SHP77 (cell line): ENCODE measurements around the gene CDHR3.

ENCODE experiments used
- DNase-seq, 2 experiments: peaks; one replicate each; lab custom pipeline; 2025; lab: John Stamatoyannopoulos, UW

Gene CDHR3

GRCh38 chr7:106049139-106049752 is 86.2 kb downstream of the CDHR3 start:
- no peak for DNase-seq

- DNase-seq: no peak
These were observed 87.1 kb downstream of the CDHR3 start for GRCh38 chr7:106050002-106050745.

- DNase-seq: no peak
These were observed 87.7 kb downstream of the CDHR3 start for GRCh38 chr7:106050746-106051117.

GRCh38 chr7:106052681-106053080 is 89.6 kb downstream of the CDHR3 start:
- DNase-seq: no peak

GRCh38 chr7:106053109-106053508 is 90.0 kb downstream of the CDHR3 start:
- DNase-seq: no peak

GRCh38 chr7:106054156-106054910 is 91.3 kb downstream of the CDHR3 start:
- DNase-seq: no peak

- no peak for DNase-seq
These were observed 92.0 kb downstream of the CDHR3 start for GRCh38 chr7:106054971-106055532.

- DNase-seq: peak; percentile 49 to 73
These were observed 93.6 kb downstream of the CDHR3 start for GRCh38 chr7:106056513-106057203.

- no peak for DNase-seq
These were observed 94.3 kb downstream of the CDHR3 start for GRCh38 chr7:106057204-106057961.

- no peak for DNase-seq
These were observed 95.2 kb downstream of the CDHR3 start for GRCh38 chr7:106057962-106058927.

- no peak for DNase-seq
These were observed 95.9 kb downstream of the CDHR3 start for GRCh38 chr7:106058928-106059324.

GRCh38 chr7:106059556-106059955 is 96.5 kb downstream of the CDHR3 start:
- DNase-seq: no peak

GRCh38 chr7:106060394-106060920 is 97.4 kb downstream of the CDHR3 start:
- DNase-seq: no peak

GRCh38 chr7:106061301-106061979 is 98.4 kb downstream of the CDHR3 start:
- DNase-seq: no peak

- no peak for DNase-seq
These were observed 98.9 kb downstream of the CDHR3 start for GRCh38 chr7:106062006-106062405.

GRCh38 chr7:106062521-106062931 is 99.5 kb downstream of the CDHR3 start:
- no peak for DNase-seq

GRCh38 chr7:106063024-106063423 is 100.0 kb downstream of the CDHR3 start:
- DNase-seq: no peak

- no peak for DNase-seq
These were observed 100.6 kb downstream of the CDHR3 start for GRCh38 chr7:106063692-106064091.

- peak in 1 of 2 experiments; percentile 15 for DNase-seq
These were observed 101.3 kb downstream of the CDHR3 start for GRCh38 chr7:106064316-106064715.
